ENCODE data around the gene TFR2.

- TF ChIP-seq CTCF (conservative IDR thresholded peaks at IDR 0.05; ENCODE audit: low read depth, low read length) (no peak), EZH2phosphoT487 (IDR thresholded peaks at IDR 0.05; ENCODE audit: borderline replicate concordance, low read length) (no peak)
Observed at GRCh38 chr7:100613412-100614175, 27.8 kb downstream of the TFR2 start.
